Tibial nerve (tissue), 4 donors: Measurements from ENCODE around the gene PWWP2A. TPM values are rescaled to one million over a fixed set of nuclear protein-coding genes. Genes with fewer than 3 reads are reported as not detected.

ENCODE experiments used
- DNase-seq, 2 donors: peaks; one replicate each; pipeline ENCODE4 v3.0.0-alpha.2; 2019; ENCODE audit warnings: low spot score in 2 of 2
- H3K27ac ChIP-seq, 4 donors: fragments of 200-600 bp; sonication (generic) in 3 of 4; one replicate each; pipeline ENCODE4 v1.5.1; 2017 to 2019; ENCODE audit warnings: mild to moderate bottlenecking in 1 of 4
- H3K27me3 ChIP-seq, 2 donors: fragments of 200-600 bp; sonication (generic) in 1 of 2; one replicate each; pipeline versions ENCODE4 v1.5.1 to v1.6.0; 2017 to 2019
- H3K36me3 ChIP-seq, 3 donors: fragments of 200-600 bp; sonication (generic); one replicate each; pipeline ENCODE4 v1.5.1; 2018 to 2019
- H3K4me1 ChIP-seq, 4 donors: fragments of 200-600 bp; sonication (generic) in 3 of 4; one replicate each; pipeline ENCODE4 v1.5.1; 2017 to 2019
- H3K4me3 ChIP-seq, 4 donors: fragments of 200-600 bp; sonication (generic) in 3 of 4; one replicate each; pipeline ENCODE4 v1.5.1; 2017 to 2019; ENCODE audit warnings: mild to moderate bottlenecking in 1 of 4, moderate library complexity in 1 of 4
- H3K9me3 ChIP-seq, 4 donors: fragments of 200-600 bp; sonication (generic) in 3 of 4; one replicate each; pipeline ENCODE4 v1.5.1; 2017 to 2019
- EP300 ChIP-seq, 2 donors: sonication (generic); formaldehyde crosslinking; IDR thresholded peaks; one replicate each; pipeline ENCODE4 v1.6.1; 2017; ENCODE audit warnings: antibody characterized with exemption in 2 of 2, mild to moderate bottlenecking in 1 of 2
- POLR2A ChIP-seq, 2 donors: fragments of 450-650 bp; IDR thresholded peaks; one replicate each; pipeline ENCODE4 v1.6.1; 2017; ENCODE audit warnings: antibody characterized with exemption in 2 of 2, mild to moderate bottlenecking in 2 of 2, moderate library complexity in 2 of 2
- WGBS, 2 donors: methylation state at CpG; one replicate each; pipeline ENCODE4 v1.1.5; 2018; 5-methylcytosine and 5-hydroxymethylcytosine counted together
- total RNA-seq, 4 donors: library from RNA; depleted of rRNA; stranded (reverse); fragments of >200 nt; gene quantifications; one replicate each; pipeline ENCODE4 v1.1.0, GENCODE V29; 2016
- TF ChIP-seq, protein P1 (sequence below), 5 experiments: fragments of 200-600 bp in 3 of 5; fragments of 450-650 bp in 2 of 5; sonication (generic) in 3 of 5; IDR thresholded peaks; one replicate each; pipeline ENCODE4 v1.5.1; 2016 to 2019; ENCODE audit warnings: antibody characterized with exemption in 5 of 5, mild to moderate bottlenecking in 3 of 5, moderate library complexity in 2 of 5

The PWWP2A gene
- total RNA-seq, 4 donors from 2014 or later: 51.0 to 81.6 (median 58.2) TPM

DNA sequence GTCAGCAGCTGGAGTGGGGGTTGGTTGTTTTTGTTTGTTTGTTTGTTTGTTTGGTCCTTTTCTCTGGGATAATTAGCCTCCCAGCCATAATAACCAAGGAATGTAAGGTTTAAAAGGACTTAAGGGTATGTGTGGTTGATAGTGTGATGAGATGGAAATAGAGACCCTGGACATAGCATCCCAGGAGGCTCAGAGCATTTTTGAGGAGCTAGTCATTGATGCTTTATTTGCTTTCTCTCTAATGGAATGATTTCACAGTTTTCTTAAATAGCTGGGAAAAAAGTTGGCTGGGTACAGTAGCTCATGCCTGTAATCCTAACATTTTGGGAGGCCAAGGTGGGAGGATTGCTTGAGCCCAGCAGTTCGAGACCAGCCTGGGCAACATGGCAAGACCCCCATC lies 65.2 kb downstream of the PWWP2A start:
- Histone ChIP-seq H3K4me1 (no peaks in the 10 kb centered on the region), H3K27ac (no peak overlapping the region), H3K27me3 (no peaks in the 10 kb centered on the region), H3K9me3 (peaks cover 0 to 7% (median 0%) of the 10 kb centered on the region in 4 donors), H3K4me3 (no peak overlapping the region), H3K36me3 (peaks cover 0 to 100% (median 4%) of the 10 kb centered on the region in 3 donors)
- 95 to 100% methylated on average over 1 of the region's 1 CpG for WGBS, 2 donors
- no peak for TF ChIP-seq EP300 (IDR thresholded peaks at IDR 0.05)
- TF ChIP-seq, protein P1, sequence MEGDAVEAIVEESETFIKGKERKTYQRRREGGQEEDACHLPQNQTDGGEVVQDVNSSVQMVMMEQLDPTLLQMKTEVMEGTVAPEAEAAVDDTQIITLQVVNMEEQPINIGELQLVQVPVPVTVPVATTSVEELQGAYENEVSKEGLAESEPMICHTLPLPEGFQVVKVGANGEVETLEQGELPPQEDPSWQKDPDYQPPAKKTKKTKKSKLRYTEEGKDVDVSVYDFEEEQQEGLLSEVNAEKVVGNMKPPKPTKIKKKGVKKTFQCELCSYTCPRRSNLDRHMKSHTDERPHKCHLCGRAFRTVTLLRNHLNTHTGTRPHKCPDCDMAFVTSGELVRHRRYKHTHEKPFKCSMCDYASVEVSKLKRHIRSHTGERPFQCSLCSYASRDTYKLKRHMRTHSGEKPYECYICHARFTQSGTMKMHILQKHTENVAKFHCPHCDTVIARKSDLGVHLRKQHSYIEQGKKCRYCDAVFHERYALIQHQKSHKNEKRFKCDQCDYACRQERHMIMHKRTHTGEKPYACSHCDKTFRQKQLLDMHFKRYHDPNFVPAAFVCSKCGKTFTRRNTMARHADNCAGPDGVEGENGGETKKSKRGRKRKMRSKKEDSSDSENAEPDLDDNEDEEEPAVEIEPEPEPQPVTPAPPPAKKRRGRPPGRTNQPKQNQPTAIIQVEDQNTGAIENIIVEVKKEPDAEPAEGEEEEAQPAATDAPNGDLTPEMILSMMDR (IDR thresholded peaks at IDR 0.05): no peak
- TF ChIP-seq POLR2A (IDR thresholded peaks at IDR 0.05): no peak
- DNase-seq: no peak

DNA sequence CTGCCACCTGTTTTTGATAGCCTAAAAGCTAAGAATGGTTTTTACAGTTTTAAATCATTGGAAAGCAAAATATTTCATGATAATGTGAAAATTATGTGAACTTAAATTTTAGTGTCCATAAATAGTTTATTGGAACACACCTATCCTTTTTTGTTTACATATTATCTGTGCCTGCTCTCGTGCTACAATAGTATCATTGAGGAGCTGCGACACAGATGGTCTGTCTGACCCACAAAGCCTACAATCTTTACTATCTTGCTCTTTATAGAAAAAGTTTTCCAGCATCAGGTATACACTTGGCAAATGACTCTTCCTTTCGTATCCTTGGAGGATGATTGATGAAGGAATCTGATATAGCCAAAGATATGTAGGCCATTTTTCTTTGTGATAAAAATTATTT lies 70.2 kb downstream of the PWWP2A start:
- TF ChIP-seq POLR2A (IDR thresholded peaks at IDR 0.05) (no peak), EP300 (IDR thresholded peaks at IDR 0.05) (no peak)
- TF ChIP-seq, protein P1 (IDR thresholded peaks at IDR 0.05): no peak
- 63 to 71% methylated on average over 3 of the region's 3 CpGs for WGBS, 2 donors
- H3K4me3 ChIP-seq: no peak overlapping the region
- H3K4me1 ChIP-seq: no peaks in the 10 kb centered on the region
- H3K27ac ChIP-seq: no peak overlapping the region
- no peak for DNase-seq
- no peaks in the 10 kb centered on the region for H3K27me3 ChIP-seq
- peaks cover 2 to 66% (median 4%) of the 10 kb centered on the region in 3 donors for H3K36me3 ChIP-seq
- no peaks in the 10 kb centered on the region for H3K9me3 ChIP-seq

DNA sequence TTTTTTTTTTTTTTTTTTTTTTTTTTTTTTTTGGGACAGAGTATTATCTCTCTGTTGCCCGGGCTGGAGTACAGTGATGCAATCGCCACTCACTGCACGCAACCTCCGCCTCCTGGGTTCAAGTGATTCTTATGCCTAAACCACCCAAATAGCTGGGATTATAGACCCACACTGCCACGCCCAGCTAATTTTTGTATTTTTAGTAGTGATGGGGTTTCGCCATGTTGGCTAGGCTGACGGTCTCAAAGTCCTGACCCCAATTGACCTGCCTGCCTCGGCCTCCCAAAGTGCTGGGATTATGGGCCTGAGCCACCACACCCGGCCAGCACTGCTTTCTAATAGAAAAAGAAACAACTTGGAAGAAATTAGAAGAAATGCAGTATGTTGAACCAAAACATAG lies 71.1 kb downstream of the PWWP2A start:
- DNase-seq: peak in 1 of 2 donors; percentile 28
- WGBS, 2 donors: 73 to 87% methylated on average over 9 of the region's 9 CpGs
- Histone ChIP-seq H3K4me3 (no peak overlapping the region), H3K27ac (no peak overlapping the region), H3K27me3 (no peaks in the 10 kb centered on the region), H3K9me3 (no peaks in the 10 kb centered on the region), H3K4me1 (no peaks in the 10 kb centered on the region), H3K36me3 (peaks cover 2 to 65% (median 4%) of the 10 kb centered on the region in 3 donors)
- TF ChIP-seq POLR2A (IDR thresholded peaks at IDR 0.05) (no peak), EP300 (IDR thresholded peaks at IDR 0.05) (peak in 1 of 2 donors; percentile 9)
- TF ChIP-seq, protein P1 (IDR thresholded peaks at IDR 0.05): no peak

DNA sequence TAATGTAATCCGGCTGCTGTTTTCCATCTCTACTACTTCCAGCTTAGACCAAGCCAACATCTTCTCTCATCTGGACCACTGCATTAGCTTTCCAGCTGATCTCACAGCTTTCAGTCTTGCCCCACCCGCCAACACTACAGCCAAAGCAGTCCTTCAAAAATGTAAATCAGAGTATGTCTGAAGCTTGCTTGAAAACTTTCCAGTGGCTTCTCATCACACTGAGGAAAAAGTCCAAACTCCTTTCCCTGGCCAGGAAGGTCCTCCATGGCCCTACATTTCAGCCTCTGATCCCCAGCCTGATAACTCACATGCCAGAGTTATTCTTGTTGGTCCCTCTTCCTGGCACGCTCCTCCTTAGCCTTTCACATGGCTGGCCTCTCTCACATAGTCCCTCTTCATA lies 71.8 kb downstream of the PWWP2A start:
- Histone ChIP-seq H3K27ac (peak overlapping the region in 1 of 4 donors; percentile 21), H3K4me3 (no peak overlapping the region), H3K27me3 (no peaks in the 10 kb centered on the region), H3K4me1 (no peaks in the 10 kb centered on the region), H3K36me3 (peaks cover 2 to 61% (median 4%) of the 10 kb centered on the region in 3 donors), H3K9me3 (no peaks in the 10 kb centered on the region)
- TF ChIP-seq EP300 (IDR thresholded peaks at IDR 0.05) (no peak), POLR2A (IDR thresholded peaks at IDR 0.05) (no peak)
- TF ChIP-seq, protein P1 (IDR thresholded peaks at IDR 0.05): no peak
- no peak for DNase-seq
- 87 to 88% methylated on average over 3 of the region's 3 CpGs for WGBS, 2 donors

DNA sequence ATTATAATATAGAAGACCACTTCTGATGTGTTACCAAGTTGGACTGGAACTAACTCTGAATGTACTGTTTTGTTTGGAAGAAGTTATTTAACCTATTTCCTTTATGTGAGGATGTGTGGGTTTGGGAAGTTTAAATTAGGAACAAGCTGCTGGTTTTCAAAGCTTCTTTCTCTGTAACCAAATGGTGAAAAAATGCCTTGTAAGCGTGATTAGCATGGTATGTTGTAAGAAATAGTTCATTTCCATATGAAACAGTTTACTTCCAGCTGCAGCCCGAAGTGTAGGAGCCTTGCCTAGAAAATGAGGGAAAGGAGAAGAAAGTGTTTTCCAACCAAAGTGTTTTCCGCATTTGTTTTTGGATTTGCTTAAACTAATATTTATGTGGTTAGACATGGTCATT lies 74.3 kb downstream of the PWWP2A start:
- TF ChIP-seq POLR2A (IDR thresholded peaks at IDR 0.05) (no peak), EP300 (IDR thresholded peaks at IDR 0.05) (no peak)
- TF ChIP-seq, protein P1 (IDR thresholded peaks at IDR 0.05): no peak
- Histone ChIP-seq H3K27me3 (no peaks in the 10 kb centered on the region), H3K27ac (no peak overlapping the region), H3K4me3 (no peak overlapping the region), H3K9me3 (no peaks in the 10 kb centered on the region), H3K4me1 (no peaks in the 10 kb centered on the region), H3K36me3 (peaks cover 0 to 60% (median 2%) of the 10 kb centered on the region in 3 donors)
- DNase-seq: no peak
- WGBS, 2 donors: 51 to 53% methylated on average over 3 of the region's 3 CpGs
